Tibial nerve (tissue), 4 donors: ENCODE data around the gene SLC7A9.

ENCODE experiments used
- EP300 ChIP-seq, 2 donors: sonication (generic); formaldehyde crosslinking; IDR thresholded peaks; one replicate each; pipeline ENCODE4 v1.6.1; 2017; ENCODE audit warnings: antibody characterized with exemption in 2 of 2, mild to moderate bottlenecking in 1 of 2
- POLR2A ChIP-seq, 2 donors: fragments of 450-650 bp; IDR thresholded peaks; one replicate each; pipeline ENCODE4 v1.6.1; 2017; ENCODE audit warnings: antibody characterized with exemption in 2 of 2, mild to moderate bottlenecking in 2 of 2, moderate library complexity in 2 of 2
- TF ChIP-seq, protein P1 (sequence below), 5 experiments: fragments of 200-600 bp in 3 of 5; fragments of 450-650 bp in 2 of 5; sonication (generic) in 3 of 5; IDR thresholded peaks; one replicate each; pipeline ENCODE4 v1.5.1; 2016 to 2019; ENCODE audit warnings: antibody characterized with exemption in 5 of 5, mild to moderate bottlenecking in 3 of 5, moderate library complexity in 2 of 5

GRCh38 chr19:32919365-32919764 is 49.8 kb upstream of the SLC7A9 start:
- TF ChIP-seq, protein P1, sequence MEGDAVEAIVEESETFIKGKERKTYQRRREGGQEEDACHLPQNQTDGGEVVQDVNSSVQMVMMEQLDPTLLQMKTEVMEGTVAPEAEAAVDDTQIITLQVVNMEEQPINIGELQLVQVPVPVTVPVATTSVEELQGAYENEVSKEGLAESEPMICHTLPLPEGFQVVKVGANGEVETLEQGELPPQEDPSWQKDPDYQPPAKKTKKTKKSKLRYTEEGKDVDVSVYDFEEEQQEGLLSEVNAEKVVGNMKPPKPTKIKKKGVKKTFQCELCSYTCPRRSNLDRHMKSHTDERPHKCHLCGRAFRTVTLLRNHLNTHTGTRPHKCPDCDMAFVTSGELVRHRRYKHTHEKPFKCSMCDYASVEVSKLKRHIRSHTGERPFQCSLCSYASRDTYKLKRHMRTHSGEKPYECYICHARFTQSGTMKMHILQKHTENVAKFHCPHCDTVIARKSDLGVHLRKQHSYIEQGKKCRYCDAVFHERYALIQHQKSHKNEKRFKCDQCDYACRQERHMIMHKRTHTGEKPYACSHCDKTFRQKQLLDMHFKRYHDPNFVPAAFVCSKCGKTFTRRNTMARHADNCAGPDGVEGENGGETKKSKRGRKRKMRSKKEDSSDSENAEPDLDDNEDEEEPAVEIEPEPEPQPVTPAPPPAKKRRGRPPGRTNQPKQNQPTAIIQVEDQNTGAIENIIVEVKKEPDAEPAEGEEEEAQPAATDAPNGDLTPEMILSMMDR (IDR thresholded peaks at IDR 0.05): no peak
- TF ChIP-seq POLR2A (IDR thresholded peaks at IDR 0.05): no peak
- no peak for TF ChIP-seq EP300 (IDR thresholded peaks at IDR 0.05)
